Effector CD4-positive, alpha-beta T cell (primary cell): Measurements from ENCODE around the gene TTC3.
"Not testable (repeated sequence)": the region's sequence is repeated elsewhere in the genome, so short reads cannot be mapped to it uniquely, and the experiment has no call there.

Source experiments
- DNase-seq: peaks from one replicate; pipeline ENCODE4 v3.0.0-alpha.2; 2020

The TTC3 gene

GRCh38 chr21:37100316-37100715, 27.3 kb downstream of the TTC3 start:
- no peak for DNase-seq

- no peak for DNase-seq
Measured at GRCh38 chr21:37101384-37101783, 28.3 kb downstream of the TTC3 start.

GRCh38 chr21:37102746-37103145, 29.7 kb downstream of the TTC3 start:
- not testable (repeated sequence) for DNase-seq

- DNase-seq: no peak
Measured at GRCh38 chr21:37106998-37107397, 33.9 kb downstream of the TTC3 start.

GRCh38 chr21:37111029-37111428, 38.0 kb downstream of the TTC3 start:
- DNase-seq: not testable (repeated sequence)

- DNase-seq: not testable (repeated sequence)
Measured at GRCh38 chr21:37114301-37114700, 41.2 kb downstream of the TTC3 start.

- DNase-seq: not testable (repeated sequence)
Measured at GRCh38 chr21:37116459-37116858, 43.4 kb downstream of the TTC3 start.

- DNase-seq: no peak
Measured at GRCh38 chr21:37117204-37117603, 44.1 kb downstream of the TTC3 start.

- DNase-seq: no peak
Measured at GRCh38 chr21:37118187-37118826, 45.3 kb downstream of the TTC3 start.

GRCh38 chr21:37119421-37120218, 46.6 kb downstream of the TTC3 start:
- DNase-seq: no peak

- DNase-seq: no peak
Measured at GRCh38 chr21:37128076-37128475, 55.0 kb downstream of the TTC3 start.

- DNase-seq: no peak
Measured at GRCh38 chr21:37130971-37131370, 57.9 kb downstream of the TTC3 start.

GRCh38 chr21:37136261-37136660, 63.2 kb downstream of the TTC3 start:
- no peak for DNase-seq

GRCh38 chr21:37136744-37137143, 63.7 kb downstream of the TTC3 start:
- DNase-seq: no peak

- DNase-seq: no peak
Measured at GRCh38 chr21:37139154-37139553, 66.1 kb downstream of the TTC3 start.

- DNase-seq: no peak
Measured at GRCh38 chr21:37139902-37140301, 66.8 kb downstream of the TTC3 start.

- not testable (repeated sequence) for DNase-seq
Measured at GRCh38 chr21:37143392-37143791, 70.3 kb downstream of the TTC3 start.

- no peak for DNase-seq
Measured at GRCh38 chr21:37145635-37146111, 72.6 kb downstream of the TTC3 start.

- DNase-seq: no peak
Measured at GRCh38 chr21:37146320-37147235, 73.5 kb downstream of the TTC3 start.

GRCh38 chr21:37149411-37149810, 76.4 kb downstream of the TTC3 start:
- no peak for DNase-seq

- no peak for DNase-seq
Measured at GRCh38 chr21:37153196-37153934, 80.3 kb downstream of the TTC3 start.

- no peak for DNase-seq
Measured at GRCh38 chr21:37153935-37154350, 80.9 kb downstream of the TTC3 start.
